Panc1 (cell line): ENCODE data around the gene DDX1. TPM values are rescaled to one million over a fixed set of nuclear protein-coding genes. Genes with fewer than 3 reads are reported as not detected.

Source experiments
- ATAC-seq: fragments of 200-7000 bp; cut with Tn5 transposase; 2 replicates; pipeline ENCODE4 v1.9.1; 2020; ENCODE audit warnings: mild to moderate bottlenecking, moderate library complexity
- BruUV-seq: library from RNA; stranded (reverse); fragments of 400-500 nt; replicated peaks from 2 replicates; lab custom pipeline; 2021; lab: Mats Ljungman, UMichigan
- CTCF ChIA-PET: fragments of 300-600 bp; sonication (Branson Sonifier 250); formaldehyde crosslinking; loops from one replicate; lab custom pipeline; 2022; ENCODE audit warnings: antibody characterized with exemption; lab: Charles Lee
- POLR2A ChIA-PET: fragments of 300-600 bp; sonication (Branson Sonifier 250); formaldehyde crosslinking; loops from one replicate; lab custom pipeline; 2022; ENCODE audit warnings: antibody characterized with exemption; lab: Charles Lee
- DNase-seq: peaks from one replicate; pipeline ENCODE4 v3.0.0-alpha.2; 2010; ENCODE audit warnings: low read depth, low spot score
- H3K27ac ChIP-seq: 2 replicates; pipeline ENCODE4 v1.5.1; 2011; ENCODE audit warnings: mild to moderate bottlenecking, low read length, inconsistent platforms
- H3K27me3 ChIP-seq: fragments of 200-500 bp; sonication (Bioruptor generic); 2 replicates; pipeline ENCODE4 v1.6.0; 2014; ENCODE audit warnings: low read length, inconsistent platforms; ENCODE audit not compliant: control insufficient read depth, insufficient read depth
- H3K36me3 ChIP-seq: fragments of 200-500 bp; sonication (Bioruptor generic); 2 replicates; pipeline ENCODE4 v1.5.1; 2014; ENCODE audit warnings: inconsistent platforms, mild to moderate bottlenecking, low read length, moderate library complexity; ENCODE audit not compliant: control insufficient read depth, insufficient read depth
- H3K4me1 ChIP-seq: 2 replicates; pipeline ENCODE4 v1.5.1; 2011; ENCODE audit warnings: inconsistent platforms, mild to moderate bottlenecking, low read length, moderate library complexity; ENCODE audit not compliant: control insufficient read depth, insufficient read depth
- H3K4me3 ChIP-seq, 2 experiments: 2 replicates each; pipeline ENCODE4 v1.5.1; 2011 to 2012; ENCODE audit warnings: low read depth in 2 of 2, low read length in 2 of 2, mild to moderate bottlenecking in 2 of 2, inconsistent platforms in 1 of 2, moderate library complexity in 1 of 2
- H3K9me3 ChIP-seq: fragments of 200-500 bp; sonication (Bioruptor generic); 2 replicates; pipeline ENCODE4 v1.5.1; 2014; ENCODE audit warnings: low read depth, mild to moderate bottlenecking, inconsistent platforms, low read length, moderate library complexity; ENCODE audit not compliant: control insufficient read depth, insufficient read depth
- POLR2AphosphoS5 ChIP-seq: IDR thresholded peaks from 2 replicates; pipeline ENCODE4 v1.6.1; 2012; ENCODE audit warnings: mild to moderate bottlenecking, low read depth, low read length, moderate library complexity
- SIN3A ChIP-seq: IDR thresholded peaks from 2 replicates; pipeline ENCODE4 v1.6.1; 2012; ENCODE audit warnings: low read depth, mild to moderate bottlenecking, low read length, moderate library complexity, borderline replicate concordance; ENCODE audit not compliant: insufficient read depth
- TCF7L2 ChIP-seq: IDR thresholded peaks from 2 replicates; pipeline ENCODE4 v1.6.1; 2011; ENCODE audit warnings: mild to moderate bottlenecking, low read depth, low read length, inconsistent platforms
- in situ Hi-C: cut with HindIII; loops from 2 replicates; pipeline ENCODE4 v1.10.0; 2016; ENCODE audit warnings: low sequenced_read_pairs, low pct_unique_long_range_greater_than_20kb
- intact Hi-C: fragments of 100-400 bp; cut with micrococcal nuclease; formaldehyde crosslinking; loops from one replicate; pipeline ENCODE4 v1.10.0; 2022; ENCODE audit not compliant: unreplicated experiment
- total RNA-seq: library from RNA; stranded (reverse); gene quantifications from one replicate; pipeline ENCODE4 v1.2.1, GENCODE V29; 2021; ENCODE audit not compliant: unreplicated experiment
- TF ChIP-seq, protein P1 (sequence below), 2 experiments: IDR thresholded peaks; 2 replicates each; pipeline ENCODE4 v1.6.1; 2011 to 2012; ENCODE audit warnings: low read depth in 2 of 2, control low read depth in 1 of 2, low read length in 1 of 2, mild to moderate bottlenecking in 1 of 2, moderate library complexity in 1 of 2; ENCODE audit not compliant: insufficient read depth in 1 of 2
- TF ChIP-seq, protein P2 (sequence below): fragments of 450-650 bp; IDR thresholded peaks from 2 replicates; pipeline ENCODE4 v1.5.1; 2017; ENCODE audit warnings: mild to moderate bottlenecking

DDX1 gene
- total RNA-seq, 1 experiment from 2014 or later = 102 TPM

DNA sequence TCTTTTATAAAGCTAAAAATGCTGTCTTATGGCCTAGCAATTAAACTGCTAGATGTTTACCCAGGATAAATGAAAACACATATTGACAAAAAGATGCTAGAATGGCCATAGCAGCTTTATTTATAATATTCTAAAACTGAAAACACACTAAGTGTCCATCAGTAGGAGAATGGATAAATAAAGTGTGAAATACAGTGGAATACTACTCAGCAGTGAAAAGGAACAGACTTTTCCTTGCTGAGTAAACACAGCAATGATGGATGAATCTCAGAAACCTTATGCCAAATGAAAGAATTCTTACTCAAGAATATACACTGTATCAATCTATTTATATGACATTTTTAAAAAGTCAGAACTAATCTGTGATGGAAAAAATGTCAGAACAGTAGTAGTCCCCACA lies 33.2 kb downstream of the DDX1 start:
- Histone ChIP-seq H3K27ac (no peak overlapping the region), H3K9me3 (no peaks in the 10 kb centered on the region), H3K4me1 (no peaks in the 10 kb centered on the region), H3K4me3 (no peak overlapping the region), H3K36me3 (peaks cover 79% of the 10 kb centered on the region), H3K27me3 (no peaks in the 10 kb centered on the region)
- intact Hi-C loops = no loop called here
- in situ Hi-C loops = no loop called here
- ATAC-seq (no peak), DNase-seq (no peak)
- CTCF ChIA-PET = no interaction called here
- no TSS peak for BruUV-seq
- TF ChIP-seq POLR2AphosphoS5 (no peak), TCF7L2 (no peak), SIN3A (no peak)
- TF ChIP-seq, protein P1, sequence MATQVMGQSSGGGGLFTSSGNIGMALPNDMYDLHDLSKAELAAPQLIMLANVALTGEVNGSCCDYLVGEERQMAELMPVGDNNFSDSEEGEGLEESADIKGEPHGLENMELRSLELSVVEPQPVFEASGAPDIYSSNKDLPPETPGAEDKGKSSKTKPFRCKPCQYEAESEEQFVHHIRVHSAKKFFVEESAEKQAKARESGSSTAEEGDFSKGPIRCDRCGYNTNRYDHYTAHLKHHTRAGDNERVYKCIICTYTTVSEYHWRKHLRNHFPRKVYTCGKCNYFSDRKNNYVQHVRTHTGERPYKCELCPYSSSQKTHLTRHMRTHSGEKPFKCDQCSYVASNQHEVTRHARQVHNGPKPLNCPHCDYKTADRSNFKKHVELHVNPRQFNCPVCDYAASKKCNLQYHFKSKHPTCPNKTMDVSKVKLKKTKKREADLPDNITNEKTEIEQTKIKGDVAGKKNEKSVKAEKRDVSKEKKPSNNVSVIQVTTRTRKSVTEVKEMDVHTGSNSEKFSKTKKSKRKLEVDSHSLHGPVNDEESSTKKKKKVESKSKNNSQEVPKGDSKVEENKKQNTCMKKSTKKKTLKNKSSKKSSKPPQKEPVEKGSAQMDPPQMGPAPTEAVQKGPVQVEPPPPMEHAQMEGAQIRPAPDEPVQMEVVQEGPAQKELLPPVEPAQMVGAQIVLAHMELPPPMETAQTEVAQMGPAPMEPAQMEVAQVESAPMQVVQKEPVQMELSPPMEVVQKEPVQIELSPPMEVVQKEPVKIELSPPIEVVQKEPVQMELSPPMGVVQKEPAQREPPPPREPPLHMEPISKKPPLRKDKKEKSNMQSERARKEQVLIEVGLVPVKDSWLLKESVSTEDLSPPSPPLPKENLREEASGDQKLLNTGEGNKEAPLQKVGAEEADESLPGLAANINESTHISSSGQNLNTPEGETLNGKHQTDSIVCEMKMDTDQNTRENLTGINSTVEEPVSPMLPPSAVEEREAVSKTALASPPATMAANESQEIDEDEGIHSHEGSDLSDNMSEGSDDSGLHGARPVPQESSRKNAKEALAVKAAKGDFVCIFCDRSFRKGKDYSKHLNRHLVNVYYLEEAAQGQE (IDR thresholded peaks at IDR 0.05; ENCODE audit: insufficient read depth in 1 of 2, low read depth in 2 of 2, low read length in 1 of 2) = no peak
- TF ChIP-seq, protein P2, sequence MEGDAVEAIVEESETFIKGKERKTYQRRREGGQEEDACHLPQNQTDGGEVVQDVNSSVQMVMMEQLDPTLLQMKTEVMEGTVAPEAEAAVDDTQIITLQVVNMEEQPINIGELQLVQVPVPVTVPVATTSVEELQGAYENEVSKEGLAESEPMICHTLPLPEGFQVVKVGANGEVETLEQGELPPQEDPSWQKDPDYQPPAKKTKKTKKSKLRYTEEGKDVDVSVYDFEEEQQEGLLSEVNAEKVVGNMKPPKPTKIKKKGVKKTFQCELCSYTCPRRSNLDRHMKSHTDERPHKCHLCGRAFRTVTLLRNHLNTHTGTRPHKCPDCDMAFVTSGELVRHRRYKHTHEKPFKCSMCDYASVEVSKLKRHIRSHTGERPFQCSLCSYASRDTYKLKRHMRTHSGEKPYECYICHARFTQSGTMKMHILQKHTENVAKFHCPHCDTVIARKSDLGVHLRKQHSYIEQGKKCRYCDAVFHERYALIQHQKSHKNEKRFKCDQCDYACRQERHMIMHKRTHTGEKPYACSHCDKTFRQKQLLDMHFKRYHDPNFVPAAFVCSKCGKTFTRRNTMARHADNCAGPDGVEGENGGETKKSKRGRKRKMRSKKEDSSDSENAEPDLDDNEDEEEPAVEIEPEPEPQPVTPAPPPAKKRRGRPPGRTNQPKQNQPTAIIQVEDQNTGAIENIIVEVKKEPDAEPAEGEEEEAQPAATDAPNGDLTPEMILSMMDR = no peak
- POLR2A ChIA-PET = no interaction called here

DNA sequence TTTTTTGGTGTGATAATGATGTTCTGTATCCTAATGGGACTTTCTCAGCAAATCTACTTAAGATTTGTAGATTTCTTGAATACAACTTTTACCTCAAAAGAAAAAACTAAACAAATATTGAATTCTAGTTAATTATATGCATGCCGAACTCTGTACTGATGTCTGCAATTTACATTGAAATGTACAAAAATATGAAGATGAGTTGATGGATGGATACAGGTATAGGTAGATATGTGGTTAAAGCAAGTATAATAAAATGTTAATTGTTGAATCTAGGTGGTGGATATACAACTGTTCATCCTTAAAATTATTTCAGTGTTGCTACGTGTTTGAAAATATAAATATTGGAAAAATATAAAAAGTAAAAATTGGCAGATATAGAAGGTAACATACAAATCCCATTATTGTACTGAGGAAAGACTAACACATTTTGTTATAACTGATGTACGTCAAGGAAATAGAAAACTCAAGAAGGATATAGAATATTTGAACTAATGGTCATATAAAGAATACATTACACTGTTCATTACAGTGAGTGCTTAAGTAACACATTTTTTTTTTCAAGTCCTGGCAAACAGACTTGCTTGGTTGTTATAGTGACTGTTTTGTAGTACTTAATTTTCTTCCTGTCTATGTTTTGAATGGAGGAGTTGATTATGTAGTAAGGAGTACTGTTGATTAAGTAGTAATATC lies 33.8 kb downstream of the DDX1 start:
- Histone ChIP-seq H3K9me3 (no peaks in the 10 kb centered on the region), H3K27me3 (no peaks in the 10 kb centered on the region), H3K27ac (no peak overlapping the region), H3K36me3 (peaks cover 80% of the 10 kb centered on the region), H3K4me1 (no peaks in the 10 kb centered on the region), H3K4me3 (no peak overlapping the region)
- in situ Hi-C loops = no loop called here
- intact Hi-C loops = no loop called here
- ChIA-PET POLR2A (no interaction called here), CTCF (no interaction called here)
- no peak for TF ChIP-seq SIN3A
- TF ChIP-seq, protein P2 = no peak
- TF ChIP-seq POLR2AphosphoS5 = no peak
- TF ChIP-seq TCF7L2 = no peak
- TF ChIP-seq, protein P1 (IDR thresholded peaks at IDR 0.05; ENCODE audit: insufficient read depth in 1 of 2, low read depth in 2 of 2, low read length in 1 of 2) = no peak
- no TSS peak for BruUV-seq
- DNase-seq (no peak), ATAC-seq (no peak)
